ENCODE results near the gene UST. TPM values are rescaled to one million over a fixed set of nuclear protein-coding genes. Genes with fewer than 3 reads are reported as not detected.

The UST gene
- total RNA-seq, 1 donor from 2014 or later, result 17.1 TPM

GRCh38 chr6:149084026-149084425 is 337.2 kb downstream of the UST start:
- no peaks in the 10 kb centered on the region for H3K36me3 Mint-ChIP-seq (ENCODE audit: low read depth)
- no peaks in the 10 kb centered on the region for H3K27me3 Mint-ChIP-seq (ENCODE audit: low read depth)
- no peaks in the 10 kb centered on the region for H3K9me3 Mint-ChIP-seq (ENCODE audit: low read depth)
- DNase-seq (ENCODE audit: low spot score), result no peak
- TF ChIP-seq, protein P1, sequence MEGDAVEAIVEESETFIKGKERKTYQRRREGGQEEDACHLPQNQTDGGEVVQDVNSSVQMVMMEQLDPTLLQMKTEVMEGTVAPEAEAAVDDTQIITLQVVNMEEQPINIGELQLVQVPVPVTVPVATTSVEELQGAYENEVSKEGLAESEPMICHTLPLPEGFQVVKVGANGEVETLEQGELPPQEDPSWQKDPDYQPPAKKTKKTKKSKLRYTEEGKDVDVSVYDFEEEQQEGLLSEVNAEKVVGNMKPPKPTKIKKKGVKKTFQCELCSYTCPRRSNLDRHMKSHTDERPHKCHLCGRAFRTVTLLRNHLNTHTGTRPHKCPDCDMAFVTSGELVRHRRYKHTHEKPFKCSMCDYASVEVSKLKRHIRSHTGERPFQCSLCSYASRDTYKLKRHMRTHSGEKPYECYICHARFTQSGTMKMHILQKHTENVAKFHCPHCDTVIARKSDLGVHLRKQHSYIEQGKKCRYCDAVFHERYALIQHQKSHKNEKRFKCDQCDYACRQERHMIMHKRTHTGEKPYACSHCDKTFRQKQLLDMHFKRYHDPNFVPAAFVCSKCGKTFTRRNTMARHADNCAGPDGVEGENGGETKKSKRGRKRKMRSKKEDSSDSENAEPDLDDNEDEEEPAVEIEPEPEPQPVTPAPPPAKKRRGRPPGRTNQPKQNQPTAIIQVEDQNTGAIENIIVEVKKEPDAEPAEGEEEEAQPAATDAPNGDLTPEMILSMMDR (IDR thresholded peaks at IDR 0.05), result no peak
- H3K4me3 Mint-ChIP-seq (ENCODE audit: unreplicated experiment), result no peak overlapping the region
- no peak overlapping the region for H3K27ac Mint-ChIP-seq (ENCODE audit: unreplicated experiment)
- H3K4me1 Mint-ChIP-seq (ENCODE audit: low read depth), result peaks cover 35% of the 10 kb centered on the region

- H3K27ac Mint-ChIP-seq (ENCODE audit: unreplicated experiment), result no peak overlapping the region
- DNase-seq (ENCODE audit: low spot score), result no peak
- no peaks in the 10 kb centered on the region for H3K9me3 Mint-ChIP-seq (ENCODE audit: low read depth)
- no peaks in the 10 kb centered on the region for H3K36me3 Mint-ChIP-seq (ENCODE audit: low read depth)
- H3K27me3 Mint-ChIP-seq (ENCODE audit: low read depth), result no peaks in the 10 kb centered on the region
- peaks cover 26% of the 10 kb centered on the region for H3K4me1 Mint-ChIP-seq (ENCODE audit: low read depth)
- TF ChIP-seq, protein P1 (IDR thresholded peaks at IDR 0.05), result no peak
- H3K4me3 Mint-ChIP-seq (ENCODE audit: unreplicated experiment), result no peak overlapping the region
Measured at GRCh38 chr6:149084808-149085556, 338.2 kb downstream of the UST start.

DNA sequence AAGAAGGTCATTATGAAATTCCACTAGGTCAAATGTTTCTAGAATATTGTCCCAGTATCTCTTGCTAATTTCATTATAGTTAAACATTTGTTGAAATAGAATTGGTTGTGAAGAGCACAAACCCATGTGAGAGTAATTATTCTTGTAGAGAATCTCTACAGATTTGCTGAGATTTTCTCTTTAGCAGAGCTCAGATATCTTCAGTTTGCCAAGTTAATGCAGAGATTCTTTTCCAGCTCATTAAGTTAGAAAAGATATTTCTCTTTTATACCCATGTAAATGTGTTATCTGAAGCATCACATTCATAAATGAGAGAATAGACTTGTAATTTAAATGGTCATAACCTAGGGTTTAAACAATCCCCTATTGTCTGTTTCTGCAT is 338.7 kb downstream of the UST start:
- Mint-ChIP-seq H3K4me1 (ENCODE audit: low read depth) (peaks cover 20% of the 10 kb centered on the region), H3K4me3 (ENCODE audit: unreplicated experiment) (no peak overlapping the region), H3K27ac (ENCODE audit: unreplicated experiment) (no peak overlapping the region), H3K9me3 (ENCODE audit: low read depth) (no peaks in the 10 kb centered on the region), H3K27me3 (ENCODE audit: low read depth) (no peaks in the 10 kb centered on the region), H3K36me3 (ENCODE audit: low read depth) (no peaks in the 10 kb centered on the region)
- TF ChIP-seq, protein P1 (IDR thresholded peaks at IDR 0.05), result no peak
- no peak for DNase-seq (ENCODE audit: low spot score)

GRCh38 chr6:149086363-149086762 is 339.5 kb downstream of the UST start:
- DNase-seq (ENCODE audit: low spot score), result no peak
- H3K4me3 Mint-ChIP-seq (ENCODE audit: unreplicated experiment), result no peak overlapping the region
- H3K4me1 Mint-ChIP-seq (ENCODE audit: low read depth), result peaks cover 12% of the 10 kb centered on the region
- no peaks in the 10 kb centered on the region for H3K36me3 Mint-ChIP-seq (ENCODE audit: low read depth)
- TF ChIP-seq, protein P1 (IDR thresholded peaks at IDR 0.05), result no peak
- H3K27ac Mint-ChIP-seq (ENCODE audit: unreplicated experiment), result no peak overlapping the region
- no peaks in the 10 kb centered on the region for H3K9me3 Mint-ChIP-seq (ENCODE audit: low read depth)
- H3K27me3 Mint-ChIP-seq (ENCODE audit: low read depth), result no peaks in the 10 kb centered on the region

DNA sequence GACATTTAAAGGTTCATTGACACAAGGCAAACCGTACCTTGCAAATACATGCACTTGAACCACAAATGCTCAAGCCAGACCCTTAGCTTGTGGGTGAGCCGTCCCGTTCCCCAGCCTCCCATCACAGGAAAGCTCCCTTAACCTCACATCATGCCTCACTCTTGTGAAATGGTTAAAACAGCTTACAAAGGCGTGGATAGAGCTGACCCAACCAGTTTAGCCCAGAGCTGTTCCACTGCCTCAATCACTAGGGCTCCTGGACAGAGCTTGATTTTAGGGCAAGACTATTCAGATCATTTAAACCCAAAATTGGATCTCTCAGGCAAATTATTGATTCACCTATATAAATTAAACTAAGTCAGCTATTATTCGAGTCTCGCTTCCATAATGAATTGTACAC is 341.1 kb downstream of the UST start:
- Mint-ChIP-seq H3K36me3 (ENCODE audit: low read depth) (no peaks in the 10 kb centered on the region), H3K4me1 (ENCODE audit: low read depth) (no peaks in the 10 kb centered on the region), H3K4me3 (ENCODE audit: unreplicated experiment) (no peak overlapping the region), H3K27me3 (ENCODE audit: low read depth) (no peaks in the 10 kb centered on the region), H3K9me3 (ENCODE audit: low read depth) (no peaks in the 10 kb centered on the region), H3K27ac (ENCODE audit: unreplicated experiment) (no peak overlapping the region)
- no peak for DNase-seq (ENCODE audit: low spot score)
- TF ChIP-seq, protein P1 (IDR thresholded peaks at IDR 0.05), result no peak
